SK-N-SH (cell line): Measurements from ENCODE around the gene MED15. TPM values are rescaled to one million over a fixed set of nuclear protein-coding genes. Genes with fewer than 3 reads are reported as not detected.

Experiments
- CTCF ChIA-PET: fragments of 300-600, 350-600 bp; formaldehyde crosslinking; extraction: SDS; loops from one replicate; lab custom pipeline; 2021; lab: Yijun Ruan, JAX
- POLR2A ChIA-PET: fragments of 350-600 bp; sonication (Branson Sonifier 250); formaldehyde crosslinking; extraction: SDS; loops from one replicate; lab custom pipeline; 2020; ENCODE audit warnings: antibody characterized with exemption, inconsistent platforms; lab: Yijun Ruan, JAX
- DNase-seq: peaks from one replicate; pipeline ENCODE4 v3.0.0; 2012
- H2AFZ ChIP-seq: fragments of 200-600 bp; sonication (generic); 2 replicates; pipeline ENCODE4 v1.8.1; 2016; ENCODE audit warnings: antibody characterized with exemption, mild to moderate bottlenecking, low read depth
- H3F3A ChIP-seq: fragments of 200-600 bp; sonication (generic); replicated peaks from 2 replicates; pipeline ENCODE3; 2016; ENCODE audit warnings: antibody characterized with exemption, mild to moderate bottlenecking; ENCODE audit not compliant: insufficient read depth
- H3K27ac ChIP-seq, 2 experiments: fragments of 200-500 bp in 1 of 2; fragments of 200-600 bp in 1 of 2; sonication (Bioruptor generic) in 1 of 2; sonication (generic), shearing (Covaris generic) in 1 of 2; 2 replicates each; pipeline versions ENCODE4 v1.5.1 to v1.6.1; 2014 to 2016; ENCODE audit warnings: low read depth in 2 of 2, inconsistent platforms in 1 of 2, low read length in 1 of 2, mild to moderate bottlenecking in 1 of 2, mixed read lengths in 1 of 2
- H3K27me3 ChIP-seq: fragments of 200-600 bp; sonication (generic), shearing (Covaris generic); 2 replicates; pipeline ENCODE4 v1.6.1; 2016; ENCODE audit warnings: mixed run types; ENCODE audit not compliant: insufficient read depth
- H3K36me3 ChIP-seq, 2 experiments: fragments of 200-500 bp in 1 of 2; fragments of 200-600 bp in 1 of 2; sonication (Bioruptor generic) in 1 of 2; sonication (generic) in 1 of 2; replicated peaks in 1 of 2; 2 replicates each; pipeline versions ENCODE3 to v1.5.1; 2014 to 2016; ENCODE audit warnings: low read length in 1 of 2, mild to moderate bottlenecking in 1 of 2; ENCODE audit not compliant: insufficient read depth in 2 of 2, control insufficient read depth in 1 of 2
- H3K4me1 ChIP-seq, 2 experiments: fragments of 200-500 bp in 1 of 2; fragments of 200-600 bp in 1 of 2; sonication (Bioruptor generic) in 1 of 2; sonication (generic), shearing (Covaris generic) in 1 of 2; 2 replicates each; pipeline versions ENCODE4 v1.5.1 to v1.6.1; 2014 to 2016; ENCODE audit warnings: low read depth in 1 of 2, low read length in 1 of 2, mixed run types in 1 of 2; ENCODE audit not compliant: insufficient read depth in 2 of 2, control insufficient read depth in 1 of 2
- H3K4me2 ChIP-seq: fragments of 200-600 bp; sonication (generic), shearing (Covaris generic); 2 replicates; pipeline ENCODE4 v1.6.1; 2017; ENCODE audit warnings: mixed run types
- H3K4me3 ChIP-seq, 2 experiments: fragments of 200-500 bp in 1 of 2; fragments of 200-600 bp in 1 of 2; sonication (Bioruptor generic) in 1 of 2; sonication (generic), shearing (Covaris generic) in 1 of 2; 2 replicates each; pipeline versions ENCODE4 v1.5.1 to v1.8.1; 2014 to 2016; ENCODE audit warnings: low read depth in 2 of 2, inconsistent platforms in 1 of 2, low read length in 1 of 2, mild to moderate bottlenecking in 1 of 2, mixed read lengths in 1 of 2, moderate library complexity in 1 of 2
- H3K79me2 ChIP-seq: fragments of 200-600 bp; sonication (generic); 2 replicates; pipeline ENCODE4 v1.8.1; 2017; ENCODE audit warnings: mild to moderate bottlenecking; ENCODE audit not compliant: insufficient read depth
- H3K9ac ChIP-seq: fragments of 200-600 bp; sonication (generic); 2 replicates; pipeline ENCODE4 v1.6.1; 2017; ENCODE audit warnings: mixed run types
- H3K9me2 ChIP-seq: fragments of 200-600 bp; sonication (generic); 2 replicates; pipeline ENCODE4 v1.6.1; 2017; ENCODE audit warnings: mixed run types
- H3K9me3 ChIP-seq: fragments of 200-600 bp; sonication (generic); 2 replicates; pipeline ENCODE4 v1.6.1; 2017; ENCODE audit warnings: mixed run types, mild to moderate bottlenecking, moderate library complexity
- H4K20me1 ChIP-seq: fragments of 200-600 bp; sonication (generic); 2 replicates; pipeline ENCODE4 v1.6.1; 2017; ENCODE audit warnings: mild to moderate bottlenecking, mixed run types; ENCODE audit not compliant: insufficient read depth
- CTCF ChIP-seq: fragments of 200-600 bp; sonication (generic); IDR thresholded peaks from 2 replicates; pipeline ENCODE4 v1.6.1; 2017; ENCODE audit warnings: antibody characterized with exemption, mild to moderate bottlenecking, moderate library complexity
- EP300 ChIP-seq, 2 experiments: IDR thresholded peaks; 2 replicates each; pipeline versions ENCODE4 v1.4.0 to v1.6.1; 2012; ENCODE audit warnings: borderline replicate concordance in 1 of 2, low read depth in 1 of 2, low read length in 1 of 2
- FOSL2 ChIP-seq: IDR thresholded peaks from 2 replicates; pipeline ENCODE4 v1.4.0; 2012; ENCODE audit warnings: low read depth, mild to moderate bottlenecking, moderate library complexity, borderline replicate concordance
- GABPA ChIP-seq: IDR thresholded peaks from 2 replicates; pipeline ENCODE4 v1.4.0; 2012; ENCODE audit warnings: low read depth, mild to moderate bottlenecking
- GATA2 ChIP-seq: sonication (generic); formaldehyde crosslinking; IDR thresholded peaks from 2 replicates; pipeline ENCODE4 v1.5.0; 2020; ENCODE audit warnings: mild to moderate bottlenecking, missing genetic modification reagents
- MAX ChIP-seq: IDR thresholded peaks from 2 replicates; pipeline ENCODE4 v1.4.0; 2012; ENCODE audit warnings: low read depth
- NRF1 ChIP-seq: IDR thresholded peaks from 2 replicates; pipeline ENCODE4 v1.6.1; 2012; ENCODE audit warnings: low read depth, mild to moderate bottlenecking, low read length
- POLR2AphosphoS5 ChIP-seq: IDR thresholded peaks from 2 replicates; pipeline ENCODE4 v1.6.1; 2012; ENCODE audit warnings: low read depth, low read length
- RCOR1 ChIP-seq: fragments of 150-350 bp; IDR thresholded peaks from 2 replicates; pipeline ENCODE4 v1.6.1; 2017; ENCODE audit warnings: antibody characterized with exemption, low read length
- REST ChIP-seq: IDR thresholded peaks from 2 replicates; pipeline ENCODE4 v1.6.1; 2012; ENCODE audit warnings: mild to moderate bottlenecking, low read depth, low read length, moderate library complexity
- RFX5 ChIP-seq: IDR thresholded peaks from 2 replicates; pipeline ENCODE4 v1.6.1; 2012; ENCODE audit warnings: mild to moderate bottlenecking, improper control_type of control experiment, low read length
- RXRA ChIP-seq: IDR thresholded peaks from 2 replicates; pipeline ENCODE4 v1.4.0; 2012; ENCODE audit warnings: low read depth, mild to moderate bottlenecking, borderline replicate concordance
- TCF12 ChIP-seq: IDR thresholded peaks from 2 replicates; pipeline ENCODE4 v1.4.0; 2012
- TEAD4 ChIP-seq: IDR thresholded peaks from 2 replicates; pipeline ENCODE4 v1.4.0; 2012; ENCODE audit warnings: mild to moderate bottlenecking, borderline replicate concordance; ENCODE audit not compliant: insufficient read depth
- USF1 ChIP-seq: IDR thresholded peaks from 2 replicates; pipeline ENCODE4 v1.4.0; 2012; ENCODE audit warnings: low read depth, borderline replicate concordance
- YY1 ChIP-seq: IDR thresholded peaks from 2 replicates; pipeline ENCODE4 v1.4.0; 2012; ENCODE audit warnings: low read depth, mild to moderate bottlenecking
- WGBS: methylation state at CpG from one replicate; pipeline ENCODE4 v1.1.6; 2017; ENCODE audit warnings: low lambda C conversion rate; 5-methylcytosine and 5-hydroxymethylcytosine counted together
- polyA plus RNA-seq, 3 experiments: library from polyadenylated mRNA; depleted of rRNA; stranded (reverse); fragments of >200 nt; gene quantifications; 2 replicates each; pipeline ENCODE4 v1.2.3, GENCODE V29; 2012

Gene MED15
- polyA plus RNA-seq, 1 of the 3 experiments (the other 2 are of a cell fraction): 45.1 TPM

- H3K27ac ChIP-seq: peak overlapping the region; percentile 18 to 95; a peak in 3 of 4 replicates
- POLR2A ChIA-PET: no interaction called here
- peaks cover 28% of the 10 kb centered on the region for H4K20me1 ChIP-seq
- H2AFZ ChIP-seq: no peak overlapping the region
- DNase-seq: no peak
- no peak overlapping the region for H3K9ac ChIP-seq
- no peak overlapping the region for H3K4me3 ChIP-seq
- 98% methylated on average over 7 of the region's 7 CpGs for WGBS
- peaks cover 9 to 13% of the 10 kb centered on the region in 2 experiments for H3K36me3 ChIP-seq
- CTCF ChIA-PET: interaction anchor here (1.4 kb wide), 1 partner anchor 36 kb away, joined by 3 read pairs; no protein-coding TSS in a partner anchor
- H3K9me3 ChIP-seq: no peaks in the 10 kb centered on the region
- H3K9me2 ChIP-seq: no peaks in the 10 kb centered on the region
- H3K27me3 ChIP-seq: no peaks in the 10 kb centered on the region
- H3K4me1 ChIP-seq: peaks cover 51 to 58% of the 10 kb centered on the region in 2 experiments
- peaks cover 79% of the 10 kb centered on the region for H3K79me2 ChIP-seq
- H3K4me2 ChIP-seq: no peak overlapping the region
- H3F3A ChIP-seq: peaks cover 82% of the 10 kb centered on the region
- TF ChIP-seq YY1 (no peak), RCOR1 (no peak), EP300 (IDR thresholded peaks at IDR 0.05; ENCODE audit: borderline replicate concordance in 1 of 2, low read depth in 1 of 2, low read length in 1 of 2) (no peak), GABPA (no peak), NRF1 (no peak), TCF12 (no peak), GATA2 (CRISPR knock-in tag) (no peak), REST (no peak), RFX5 (no peak), TEAD4 (no peak), POLR2AphosphoS5 (no peak), RXRA (no peak)
Measured at GRCh38 chr22:20528405-20528978, 21.1 kb downstream of the MED15 start.

- peak overlapping the region; percentile 71 for H3K4me2 ChIP-seq
- H3K9me3 ChIP-seq: no peaks in the 10 kb centered on the region
- peaks cover 25% of the 10 kb centered on the region for H4K20me1 ChIP-seq
- H3F3A ChIP-seq: peaks cover 68% of the 10 kb centered on the region
- no peaks in the 10 kb centered on the region for H3K27me3 ChIP-seq
- H2AFZ ChIP-seq: no peak overlapping the region
- H3K36me3 ChIP-seq: peaks cover 9 to 20% of the 10 kb centered on the region in 2 experiments
- H3K79me2 ChIP-seq: peaks cover 79% of the 10 kb centered on the region
- peak overlapping the region; percentile 95 to 96 for H3K27ac ChIP-seq
- 29% methylated on average over 15 of the region's 15 CpGs for WGBS
- ChIA-PET CTCF (interaction anchor here (0.6 to 4.3 kb wide), 5 partner anchors 23 to 533 kb away, joined by 3 to 30 read pairs (median 4); partner anchors contain the start of gene MED15), POLR2A (interaction anchor here (0.6 kb wide), 1 partner anchor 14 kb away, joined by 4 read pairs; no protein-coding TSS in a partner anchor)
- no peak for DNase-seq
- H3K4me3 ChIP-seq: no peak overlapping the region
- no peaks in the 10 kb centered on the region for H3K9me2 ChIP-seq
- H3K9ac ChIP-seq: peak overlapping the region; percentile 75
- peak; percentile 17; the same call in 1 of the 2 replicates for TF ChIP-seq CTCF
- no peak for TF ChIP-seq USF1
- TF ChIP-seq MAX: peak; percentile 50
- peak; percentile 51; the same call in 1 of the 2 replicates for TF ChIP-seq FOSL2
- 0 out of 2 replicates have a peak, but pooled peaks have one; percentile 15 for TF ChIP-seq TCF12
- peaks cover 46 to 61% of the 10 kb centered on the region in 2 experiments for H3K4me1 ChIP-seq
Measured at GRCh38 chr22:20530368-20531153, 23.2 kb downstream of the MED15 start.
